ENCODE results near the gene PLCB2. TPM values are rescaled to one million over a fixed set of nuclear protein-coding genes. Genes with fewer than 3 reads are reported as not detected.

Gene PLCB2
- total and polyA plus RNA-seq, 7 donors, result 0.73 to 4.6 (median 2.0) TPM

DNA sequence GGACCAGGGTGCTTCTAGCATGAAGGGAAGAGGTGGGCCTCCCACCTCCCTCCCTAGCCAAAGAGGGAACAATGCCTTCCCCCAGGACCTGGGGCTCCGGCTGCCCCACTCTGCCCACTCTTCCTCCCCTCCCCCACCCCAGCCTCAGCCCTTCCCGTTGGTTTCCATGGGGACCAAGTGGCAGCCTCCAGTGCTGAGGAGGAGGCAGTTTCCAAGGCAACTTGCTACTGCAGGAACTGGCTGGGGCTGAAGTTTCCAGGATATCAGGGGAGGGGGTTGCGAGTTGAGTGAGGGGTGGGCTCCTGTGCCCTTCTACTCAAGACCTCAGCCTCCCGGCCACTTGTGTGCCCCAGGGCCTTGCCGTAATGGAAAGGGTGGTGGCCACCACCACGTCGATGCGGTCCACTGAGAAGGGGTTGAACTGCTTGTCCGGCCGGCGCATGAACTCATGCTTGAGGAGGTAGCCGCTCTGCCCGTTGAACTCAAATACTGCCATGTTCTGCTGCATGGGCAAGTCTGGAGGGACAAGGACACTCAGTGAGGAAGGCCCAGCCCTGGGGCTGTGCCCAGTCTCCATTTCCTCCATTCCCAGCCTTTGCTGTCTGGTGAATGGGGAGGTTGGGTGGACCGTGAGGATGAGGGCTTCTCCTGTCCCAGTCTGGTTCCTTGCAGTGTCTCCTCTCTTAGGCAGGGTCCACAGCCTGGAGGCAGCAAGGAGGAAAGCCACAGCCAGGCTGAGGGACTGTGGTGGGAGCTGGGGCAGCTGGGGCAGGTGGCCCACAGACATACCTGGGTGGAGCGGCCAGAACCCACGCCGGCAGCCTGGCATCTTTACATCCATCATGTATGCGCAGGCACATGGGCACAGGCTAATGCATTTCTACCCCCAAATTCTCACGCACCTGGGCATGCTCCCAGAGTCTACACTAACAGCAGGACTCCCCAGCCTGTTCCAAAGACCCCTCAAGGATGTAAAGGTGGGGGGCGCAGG lies 13.5 kb downstream of the PLCB2 start:
- Histone ChIP-seq H3K27ac (no peak overlapping the region), H3K27me3 (ENCODE audit: insufficient read depth in 3 of 3, low read length in 2 of 3) (no peaks in the 10 kb centered on the region), H3K4me3 (no peak overlapping the region), H3K36me3 (ENCODE audit: insufficient read depth in 1 of 2, low read depth in 1 of 2) (no peaks in the 10 kb centered on the region), H3K9me3 (no peaks in the 10 kb centered on the region), H3K4me1 (peaks cover 5% of the 10 kb centered on the region)
- no peak for ATAC-seq
- DNase-seq, result peak; percentile 2 to 36
- intact Hi-C loops (cut with DNase I), result no loop called here
- TF ChIP-seq, protein P1, sequence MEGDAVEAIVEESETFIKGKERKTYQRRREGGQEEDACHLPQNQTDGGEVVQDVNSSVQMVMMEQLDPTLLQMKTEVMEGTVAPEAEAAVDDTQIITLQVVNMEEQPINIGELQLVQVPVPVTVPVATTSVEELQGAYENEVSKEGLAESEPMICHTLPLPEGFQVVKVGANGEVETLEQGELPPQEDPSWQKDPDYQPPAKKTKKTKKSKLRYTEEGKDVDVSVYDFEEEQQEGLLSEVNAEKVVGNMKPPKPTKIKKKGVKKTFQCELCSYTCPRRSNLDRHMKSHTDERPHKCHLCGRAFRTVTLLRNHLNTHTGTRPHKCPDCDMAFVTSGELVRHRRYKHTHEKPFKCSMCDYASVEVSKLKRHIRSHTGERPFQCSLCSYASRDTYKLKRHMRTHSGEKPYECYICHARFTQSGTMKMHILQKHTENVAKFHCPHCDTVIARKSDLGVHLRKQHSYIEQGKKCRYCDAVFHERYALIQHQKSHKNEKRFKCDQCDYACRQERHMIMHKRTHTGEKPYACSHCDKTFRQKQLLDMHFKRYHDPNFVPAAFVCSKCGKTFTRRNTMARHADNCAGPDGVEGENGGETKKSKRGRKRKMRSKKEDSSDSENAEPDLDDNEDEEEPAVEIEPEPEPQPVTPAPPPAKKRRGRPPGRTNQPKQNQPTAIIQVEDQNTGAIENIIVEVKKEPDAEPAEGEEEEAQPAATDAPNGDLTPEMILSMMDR (IDR thresholded peaks at IDR 0.05), result no peak
- WGBS, 3 donors, result 87 to 92% (median 88%) methylated on average over 20 of the region's 20 CpGs

DNA sequence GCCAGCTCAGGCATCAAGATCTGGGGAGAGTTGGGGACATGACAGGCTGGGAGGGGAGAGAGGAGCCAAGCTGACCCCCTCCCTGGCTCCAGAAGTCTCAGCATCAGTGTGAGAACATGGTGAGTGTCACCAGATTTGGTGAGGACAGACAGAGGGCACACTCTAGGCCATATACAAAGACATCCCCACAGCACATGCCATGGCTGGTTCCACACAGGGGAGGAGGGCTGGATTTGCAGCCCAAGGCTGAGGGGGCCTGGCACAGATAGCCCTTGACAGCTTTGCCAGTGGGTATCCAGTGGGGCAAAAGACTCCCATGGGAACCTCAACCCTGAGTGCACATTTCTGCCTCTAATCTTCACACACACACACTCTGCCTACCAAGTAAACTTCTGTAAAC lies 14.7 kb downstream of the PLCB2 start:
- intact Hi-C loops (cut with DNase I), result no loop called here
- H3K9me3 ChIP-seq, result no peaks in the 10 kb centered on the region
- H3K27me3 ChIP-seq (ENCODE audit: insufficient read depth in 3 of 3, low read length in 2 of 3), result no peaks in the 10 kb centered on the region
- peaks cover 5% of the 10 kb centered on the region for H3K4me1 ChIP-seq
- no peak overlapping the region for H3K4me3 ChIP-seq
- DNase-seq (no peak), ATAC-seq (no peak)
- no peak overlapping the region for H3K27ac ChIP-seq
- no peaks in the 10 kb centered on the region for H3K36me3 ChIP-seq (ENCODE audit: insufficient read depth in 1 of 2, low read depth in 1 of 2)
- TF ChIP-seq, protein P1 (IDR thresholded peaks at IDR 0.05), result no peak

GRCh38 chr15:40292246-40292645 lies 15.5 kb downstream of the PLCB2 start:
- 78 to 86% (median 81%) methylated on average over 3 of the region's 3 CpGs for WGBS, 3 donors
- no peaks in the 10 kb centered on the region for H3K27me3 ChIP-seq (ENCODE audit: insufficient read depth in 3 of 3, low read length in 2 of 3)
- no peaks in the 10 kb centered on the region for H3K9me3 ChIP-seq
- H3K4me3 ChIP-seq, result no peak overlapping the region
- ATAC-seq (no peak), DNase-seq (peak in 1 of 2 donors; percentile 46)
- no peak overlapping the region for H3K27ac ChIP-seq
- H3K36me3 ChIP-seq (ENCODE audit: insufficient read depth in 1 of 2, low read depth in 1 of 2), result no peaks in the 10 kb centered on the region
- H3K4me1 ChIP-seq, result peaks cover 7% of the 10 kb centered on the region
- TF ChIP-seq, protein P1 (IDR thresholded peaks at IDR 0.05), result no peak
- intact Hi-C loops (cut with DNase I), result no loop called here

- Histone ChIP-seq H3K27ac (no peak overlapping the region), H3K9me3 (no peaks in the 10 kb centered on the region), H3K36me3 (ENCODE audit: insufficient read depth in 1 of 2, low read depth in 1 of 2) (no peaks in the 10 kb centered on the region), H3K4me3 (peak overlapping the region; percentile 56), H3K27me3 (ENCODE audit: insufficient read depth in 3 of 3, low read length in 2 of 3) (no peaks in the 10 kb centered on the region), H3K4me1 (peaks cover 7% of the 10 kb centered on the region)
- ATAC-seq (peak; percentile 49 to 68 (median 58)), DNase-seq (peak in 1 of 2 donors; percentile 38)
- intact Hi-C loops (cut with DNase I), result no loop called here
- WGBS, 3 donors, result 6 to 11% (median 8%) methylated on average over 29 to 68 of the region's 68 CpGs
- TF ChIP-seq, protein P1 (IDR thresholded peaks at IDR 0.05), result no peak
Measured at GRCh38 chr15:40290918-40291574, 16.7 kb downstream of the PLCB2 start.
